Esophagus muscularis mucosa (tissue), 2 donors: ENCODE data around the gene SUGP2.

Source experiments
- POLR2A ChIP-seq: fragments of 450-650 bp; IDR thresholded peaks from one replicate; pipeline ENCODE4 v1.6.1; 2017; ENCODE audit warnings: antibody characterized with exemption, moderate library complexity, mild to moderate bottlenecking, low read depth
- POLR2AphosphoS5 ChIP-seq, 2 donors: sonication (generic); formaldehyde crosslinking; IDR thresholded peaks; one replicate each; pipeline ENCODE4 v1.6.1; 2017; ENCODE audit warnings: antibody characterized with exemption in 2 of 2

- TF ChIP-seq POLR2AphosphoS5 (IDR thresholded peaks at IDR 0.05) (no peak), POLR2A (no peak)
These were observed 7.5 kb downstream of the SUGP2 start for GRCh38 chr19:19025861-19026260.
